Endothelial cell of hepatic sinusoid (primary cell): ENCODE data around the gene BACH2.

Experiments used
- in situ Hi-C: cut with HindIII; loops from 2 replicates; pipeline ENCODE4 v1.10.0; 2017; ENCODE audit warnings: low sequenced_read_pairs

The BACH2 gene

GRCh38 chr6:89888871-89889270 is 407.8 kb downstream of the BACH2 start:
- in situ Hi-C loops = no loop called here

- in situ Hi-C loops = no loop called here
These were observed 408.5 kb downstream of the BACH2 start for GRCh38 chr6:89888138-89888514.

GRCh38 chr6:89887452-89888137 is 409.0 kb downstream of the BACH2 start:
- in situ Hi-C loops = no loop called here

GRCh38 chr6:89886378-89887120 is 410.1 kb downstream of the BACH2 start:
- in situ Hi-C loops = no loop called here
